Endometrial microvascular endothelial cells (primary cell): Measurements from ENCODE around the gene STIM1. TPM values are rescaled to one million over a fixed set of nuclear protein-coding genes. Genes with fewer than 3 reads are reported as not detected.
"Not testable (repeated sequence)": the region's sequence is repeated elsewhere in the genome, so short reads cannot be mapped to it uniquely, and the experiment has no call there.

Source experiments
- in situ Hi-C: cut with HindIII; loops from 2 replicates; pipeline ENCODE4 v1.10.0; 2017; ENCODE audit warnings: low sequenced_read_pairs, low pct_unique_long_range_greater_than_20kb; ENCODE audit errors: inconsistent ontology term
- total RNA-seq: library from RNA; depleted of rRNA; stranded (reverse); fragments of >200 nt; gene quantifications from one replicate; pipeline ENCODE4 v1.2.3, GENCODE V29; 2015; ENCODE audit errors: inconsistent ontology term

STIM1 gene
- total RNA-seq, 1 donor from 2014 or later, result 13.9 TPM

GRCh38 chr11:3986301-3986700, 130.8 kb downstream of the STIM1 start:
- in situ Hi-C loops, result no loop called here

GRCh38 chr11:3989276-3989920, 133.9 kb downstream of the STIM1 start:
- in situ Hi-C loops, result no loop called here

- in situ Hi-C loops, result no loop called here
Measured at GRCh38 chr11:3989921-3990290, 134.4 kb downstream of the STIM1 start.

GRCh38 chr11:3990406-3990805, 134.9 kb downstream of the STIM1 start:
- in situ Hi-C loops, result no loop called here

GRCh38 chr11:3992964-3993363, 137.5 kb downstream of the STIM1 start:
- in situ Hi-C loops, result no loop called here

- in situ Hi-C loops, result no loop called here
Measured at GRCh38 chr11:3994030-3994640, 138.7 kb downstream of the STIM1 start.

- in situ Hi-C loops, result no loop called here
Measured at GRCh38 chr11:3995307-3995706, 139.8 kb downstream of the STIM1 start.

GRCh38 chr11:3995949-3996554, 140.6 kb downstream of the STIM1 start:
- in situ Hi-C loops, result no loop called here

GRCh38 chr11:3996651-3997050, 141.2 kb downstream of the STIM1 start:
- in situ Hi-C loops, result no loop called here

GRCh38 chr11:4004753-4005152, 149.3 kb downstream of the STIM1 start:
- in situ Hi-C loops, result not testable (repeated sequence)

GRCh38 chr11:4006946-4007680, 151.6 kb downstream of the STIM1 start:
- in situ Hi-C loops, result no loop called here

GRCh38 chr11:4008116-4008515, 152.7 kb downstream of the STIM1 start:
- in situ Hi-C loops, result no loop called here

GRCh38 chr11:4016602-4017001, 161.1 kb downstream of the STIM1 start:
- in situ Hi-C loops, result not testable (repeated sequence)

GRCh38 chr11:4017129-4017528, 161.7 kb downstream of the STIM1 start:
- in situ Hi-C loops, result no loop called here

- in situ Hi-C loops, result no loop called here
Measured at GRCh38 chr11:4018641-4019040, 163.2 kb downstream of the STIM1 start.

GRCh38 chr11:4019891-4020290, 164.4 kb downstream of the STIM1 start:
- in situ Hi-C loops, result no loop called here

- in situ Hi-C loops, result no loop called here
Measured at GRCh38 chr11:4022669-4023068, 167.2 kb downstream of the STIM1 start.

- in situ Hi-C loops, result no loop called here
Measured at GRCh38 chr11:4025248-4025966, 169.9 kb downstream of the STIM1 start.

GRCh38 chr11:4025967-4026324, 170.5 kb downstream of the STIM1 start:
- in situ Hi-C loops, result no loop called here
